K562 (cell line): Measurements from ENCODE around the gene TAF12. TPM values are rescaled to one million over a fixed set of nuclear protein-coding genes. Genes with fewer than 3 reads are reported as not detected.

ENCODE experiments used
- DACH1 ChIP-seq: fragments of 450-650 bp; IDR thresholded peaks from 2 replicates; pipeline ENCODE4 v1.6.1; 2018; ENCODE audit not compliant: partially characterized antibody
- EP300 ChIP-seq: IDR thresholded peaks from 2 replicates; pipeline ENCODE4 v1.6.1; 2012; ENCODE audit warnings: low read length, improper control_type of control experiment
- JUNB ChIP-seq: fragments of 450-650 bp; formaldehyde crosslinking; conservative IDR thresholded peaks from 2 replicates; pipeline ENCODE4 v1.4.0; 2020; ENCODE audit warnings: mild to moderate bottlenecking
- MEF2A ChIP-seq: IDR thresholded peaks from 2 replicates; pipeline ENCODE4 v1.6.1; 2011; ENCODE audit warnings: low read depth, mild to moderate bottlenecking, low read length, moderate library complexity; ENCODE audit not compliant: control insufficient read depth
- NFRKB ChIP-seq: fragments of 450-650 bp; IDR thresholded peaks from 2 replicates; pipeline ENCODE4 v1.6.1; 2016; ENCODE audit warnings: low read depth
- POLR2A ChIP-seq: fragments of 450-650 bp; conservative IDR thresholded peaks from 2 replicates; pipeline ENCODE4 v1.6.1; 2016
- POLR2G ChIP-seq: fragments of 200-400 bp; formaldehyde crosslinking; IDR thresholded peaks from 2 replicates; pipeline ENCODE4 v1.6.1; 2017; ENCODE audit warnings: low read depth, mild to moderate bottlenecking, antibody characterized with exemption, low read length, moderate library complexity
- PTBP1 ChIP-seq: fragments of 200-400 bp; formaldehyde crosslinking; IDR thresholded peaks from 2 replicates; pipeline ENCODE4 v1.6.1; 2017; ENCODE audit warnings: low read depth, low read length
- RUNX1 ChIP-seq: sonication (generic); IDR thresholded peaks from 2 replicates; pipeline ENCODE4 v1.6.1; 2016; ENCODE audit warnings: antibody characterized with exemption, low read depth
- XRCC5 ChIP-seq: fragments of 200-400 bp; formaldehyde crosslinking; IDR thresholded peaks from 2 replicates; pipeline ENCODE4 v1.6.1; 2017; ENCODE audit warnings: low read depth, mild to moderate bottlenecking, low read length
- ZC3H4 ChIP-seq: sonication (generic); formaldehyde crosslinking; IDR thresholded peaks from 2 replicates; pipeline ENCODE4 v1.9.0; 2021; ENCODE audit warnings: missing genetic modification reagents, borderline replicate concordance
- ZNF146 ChIP-seq: IDR thresholded peaks from one replicate; pipeline ENCODE4 v1.6.1; 2018; ENCODE audit warnings: missing compliant biosample characterization; ENCODE audit not compliant: unreplicated experiment
- ZNF695 ChIP-seq: fragments of 450-650 bp; formaldehyde crosslinking; IDR thresholded peaks from 2 replicates; pipeline ENCODE4 v1.4.0; 2020; ENCODE audit warnings: mild to moderate bottlenecking, moderate library complexity
- polyA plus RNA-seq, 8 experiments: library from polyadenylated mRNA; depleted of rRNA in 4 of 8; stranded (reverse) in 5 of 8; unstranded in 3 of 8; fragments of >200 nt; fragmentation: Nextera tagmentation in 2 of 8; fragmentation: Illumina TruSeq in 1 of 8; extraction: Ambion mirVana in 2 of 8; extraction: Trizol in 1 of 8; gene quantifications; 2 replicates each; pipeline versions ENCODE4 v1.2.1 to v1.2.3, GENCODE V29; 2011 to 2014; ENCODE audit warnings: inconsistent platforms in 1 of 8, missing spikeins in 1 of 8
- total RNA-seq, 7 experiments: library from RNA; depleted of rRNA in 6 of 7; stranded (reverse); fragments of >200 nt in 6 of 7; fragmentation: Illumina TruSeq in 2 of 7; extraction: Trizol in 2 of 7; gene quantifications; 2 replicates each; pipeline versions ENCODE4 v1.2.1 to v1.2.3, GENCODE V29; 2011 to 2021; ENCODE audit warnings: low replicate concordance in 1 of 7
- TF ChIP-seq, protein P1 (sequence below): fragments of 450-650 bp; IDR thresholded peaks from 2 replicates; pipeline ENCODE4 v1.6.1; 2014; ENCODE audit warnings: low read depth, mild to moderate bottlenecking, moderate library complexity, borderline replicate concordance
- TF ChIP-seq, protein P2 (sequence below): fragments of 150-350 bp; conservative IDR thresholded peaks from 2 replicates; pipeline ENCODE4 v1.6.1; 2014; ENCODE audit warnings: low read length
- TF ChIP-seq, protein P3 (sequence below): fragments of 250-450 bp; sonication (Bioruptor Pico); IDR thresholded peaks from 2 replicates; pipeline ENCODE4 v1.4.0; 2020; ENCODE audit warnings: mild to moderate bottlenecking, moderate library complexity
- TF ChIP-seq, protein P4 (sequence below): fragments of 450-650 bp; formaldehyde crosslinking; IDR thresholded peaks from 2 replicates; pipeline ENCODE4 v1.4.0; 2020; ENCODE audit warnings: mild to moderate bottlenecking

The TAF12 gene
- total and polyA plus RNA-seq, 9 of the 15 experiments (the other 6 are each of a cell fraction or from before 2014, with no cell fraction given): 31.6 to 89.0 (median 50.5) TPM

DNA sequence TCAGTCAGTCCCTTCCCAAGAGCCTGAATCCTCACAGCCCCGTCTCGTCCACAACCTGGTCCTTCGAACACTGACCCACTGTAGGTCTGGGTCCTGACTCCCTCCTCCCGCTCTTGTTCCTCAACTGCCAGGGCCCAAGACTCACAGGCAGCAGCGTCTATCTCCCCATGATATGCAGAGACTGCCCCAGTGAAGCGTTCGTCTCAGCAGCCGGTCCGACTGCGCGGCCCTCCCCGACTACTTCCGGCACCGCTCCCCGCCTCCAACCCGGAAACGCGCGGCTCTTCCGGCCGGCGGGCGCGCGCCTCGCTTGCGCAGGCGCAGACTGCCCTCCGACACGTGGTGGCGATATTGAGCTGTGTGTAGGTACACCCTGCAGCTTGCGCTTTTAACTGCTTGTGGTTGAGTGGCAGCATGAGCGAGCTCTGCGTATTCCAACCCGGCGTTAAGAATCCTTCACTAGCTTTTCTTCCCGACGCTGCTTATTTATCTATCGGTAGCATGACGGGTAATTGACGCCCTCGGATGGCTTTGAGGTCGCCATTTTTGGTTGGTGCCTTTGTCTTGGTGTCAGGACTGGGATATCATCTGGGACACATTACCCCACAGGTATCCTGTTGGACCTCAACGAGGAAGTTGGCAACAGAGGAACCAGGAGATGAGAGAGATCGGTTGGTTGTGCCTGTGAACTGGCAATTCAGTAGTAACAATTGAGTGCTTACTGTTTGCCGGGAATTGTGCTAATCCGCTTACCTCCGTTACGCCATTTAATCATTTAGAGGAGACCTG is at the start of gene TAF12 (continued):
- TF ChIP-seq, protein P1, sequence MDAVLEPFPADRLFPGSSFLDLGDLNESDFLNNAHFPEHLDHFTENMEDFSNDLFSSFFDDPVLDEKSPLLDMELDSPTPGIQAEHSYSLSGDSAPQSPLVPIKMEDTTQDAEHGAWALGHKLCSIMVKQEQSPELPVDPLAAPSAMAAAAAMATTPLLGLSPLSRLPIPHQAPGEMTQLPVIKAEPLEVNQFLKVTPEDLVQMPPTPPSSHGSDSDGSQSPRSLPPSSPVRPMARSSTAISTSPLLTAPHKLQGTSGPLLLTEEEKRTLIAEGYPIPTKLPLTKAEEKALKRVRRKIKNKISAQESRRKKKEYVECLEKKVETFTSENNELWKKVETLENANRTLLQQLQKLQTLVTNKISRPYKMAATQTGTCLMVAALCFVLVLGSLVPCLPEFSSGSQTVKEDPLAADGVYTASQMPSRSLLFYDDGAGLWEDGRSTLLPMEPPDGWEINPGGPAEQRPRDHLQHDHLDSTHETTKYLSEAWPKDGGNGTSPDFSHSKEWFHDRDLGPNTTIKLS: peak; percentile 84
- peak; percentile 27 for TF ChIP-seq EP300
- peak; percentile 88; the same call in 1 of the 2 replicates for TF ChIP-seq ZC3H4 (CRISPR knock-in tag)
- TF ChIP-seq, protein P2, sequence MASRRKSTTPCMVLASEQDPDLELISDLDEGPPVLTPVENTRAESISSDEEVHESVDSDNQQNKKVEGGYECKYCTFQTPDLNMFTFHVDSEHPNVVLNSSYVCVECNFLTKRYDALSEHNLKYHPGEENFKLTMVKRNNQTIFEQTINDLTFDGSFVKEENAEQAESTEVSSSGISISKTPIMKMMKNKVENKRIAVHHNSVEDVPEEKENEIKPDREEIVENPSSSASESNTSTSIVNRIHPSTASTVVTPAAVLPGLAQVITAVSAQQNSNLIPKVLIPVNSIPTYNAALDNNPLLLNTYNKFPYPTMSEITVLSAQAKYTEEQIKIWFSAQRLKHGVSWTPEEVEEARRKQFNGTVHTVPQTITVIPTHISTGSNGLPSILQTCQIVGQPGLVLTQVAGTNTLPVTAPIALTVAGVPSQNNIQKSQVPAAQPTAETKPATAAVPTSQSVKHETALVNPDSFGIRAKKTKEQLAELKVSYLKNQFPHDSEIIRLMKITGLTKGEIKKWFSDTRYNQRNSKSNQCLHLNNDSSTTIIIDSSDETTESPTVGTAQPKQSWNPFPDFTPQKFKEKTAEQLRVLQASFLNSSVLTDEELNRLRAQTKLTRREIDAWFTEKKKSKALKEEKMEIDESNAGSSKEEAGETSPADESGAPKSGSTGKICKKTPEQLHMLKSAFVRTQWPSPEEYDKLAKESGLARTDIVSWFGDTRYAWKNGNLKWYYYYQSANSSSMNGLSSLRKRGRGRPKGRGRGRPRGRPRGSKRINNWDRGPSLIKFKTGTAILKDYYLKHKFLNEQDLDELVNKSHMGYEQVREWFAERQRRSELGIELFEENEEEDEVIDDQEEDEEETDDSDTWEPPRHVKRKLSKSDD: 0 out of 2 replicates have a peak, but pooled peaks have one; percentile 9
- TF ChIP-seq NFRKB: peak; percentile 97
- peak; percentile 99 for TF ChIP-seq POLR2A
- TF ChIP-seq RUNX1: no peak; the same call in 1 of the 2 replicates
- peak; percentile 83; the same call in 1 of the 2 replicates for TF ChIP-seq PTBP1
- TF ChIP-seq POLR2G: peak; percentile 100
- TF ChIP-seq DACH1: no peak
- TF ChIP-seq, protein P3, sequence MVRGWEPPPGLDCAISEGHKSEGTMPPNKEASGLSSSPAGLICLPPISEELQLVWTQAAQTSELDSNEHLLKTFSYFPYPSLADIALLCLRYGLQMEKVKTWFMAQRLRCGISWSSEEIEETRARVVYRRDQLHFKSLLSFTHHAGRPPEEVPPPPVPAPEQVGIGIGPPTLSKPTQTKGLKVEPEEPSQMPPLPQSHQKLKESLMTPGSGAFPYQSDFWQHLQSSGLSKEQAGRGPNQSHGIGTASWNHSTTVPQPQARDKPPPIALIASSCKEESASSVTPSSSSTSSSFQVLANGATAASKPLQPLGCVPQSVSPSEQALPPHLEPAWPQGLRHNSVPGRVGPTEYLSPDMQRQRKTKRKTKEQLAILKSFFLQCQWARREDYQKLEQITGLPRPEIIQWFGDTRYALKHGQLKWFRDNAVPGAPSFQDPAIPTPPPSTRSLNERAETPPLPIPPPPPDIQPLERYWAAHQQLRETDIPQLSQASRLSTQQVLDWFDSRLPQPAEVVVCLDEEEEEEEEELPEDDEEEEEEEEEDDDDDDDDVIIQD: no peak
- TF ChIP-seq JUNB (CRISPR knock-in tag): no peak
- no peak for TF ChIP-seq ZNF146 (CRISPR knock-in tag)
- 0 out of 2 replicates have a peak, but pooled peaks have one; percentile 20 for TF ChIP-seq XRCC5
- TF ChIP-seq ZNF695 (CRISPR knock-in tag): no peak
- TF ChIP-seq MEF2A: 0 out of 2 replicates have a peak, but pooled peaks have one; percentile 36
- TF ChIP-seq, protein P4, sequence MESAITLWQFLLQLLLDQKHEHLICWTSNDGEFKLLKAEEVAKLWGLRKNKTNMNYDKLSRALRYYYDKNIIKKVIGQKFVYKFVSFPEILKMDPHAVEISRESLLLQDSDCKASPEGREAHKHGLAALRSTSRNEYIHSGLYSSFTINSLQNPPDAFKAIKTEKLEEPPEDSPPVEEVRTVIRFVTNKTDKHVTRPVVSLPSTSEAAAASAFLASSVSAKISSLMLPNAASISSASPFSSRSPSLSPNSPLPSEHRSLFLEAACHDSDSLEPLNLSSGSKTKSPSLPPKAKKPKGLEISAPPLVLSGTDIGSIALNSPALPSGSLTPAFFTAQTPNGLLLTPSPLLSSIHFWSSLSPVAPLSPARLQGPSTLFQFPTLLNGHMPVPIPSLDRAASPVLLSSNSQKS: no peak
